ENCODE measurements around the gene RAB37.

GRCh38 chr17:74764751-74765286, 27.8 kb downstream of the RAB37 start:
- TF ChIP-seq, protein P1, sequence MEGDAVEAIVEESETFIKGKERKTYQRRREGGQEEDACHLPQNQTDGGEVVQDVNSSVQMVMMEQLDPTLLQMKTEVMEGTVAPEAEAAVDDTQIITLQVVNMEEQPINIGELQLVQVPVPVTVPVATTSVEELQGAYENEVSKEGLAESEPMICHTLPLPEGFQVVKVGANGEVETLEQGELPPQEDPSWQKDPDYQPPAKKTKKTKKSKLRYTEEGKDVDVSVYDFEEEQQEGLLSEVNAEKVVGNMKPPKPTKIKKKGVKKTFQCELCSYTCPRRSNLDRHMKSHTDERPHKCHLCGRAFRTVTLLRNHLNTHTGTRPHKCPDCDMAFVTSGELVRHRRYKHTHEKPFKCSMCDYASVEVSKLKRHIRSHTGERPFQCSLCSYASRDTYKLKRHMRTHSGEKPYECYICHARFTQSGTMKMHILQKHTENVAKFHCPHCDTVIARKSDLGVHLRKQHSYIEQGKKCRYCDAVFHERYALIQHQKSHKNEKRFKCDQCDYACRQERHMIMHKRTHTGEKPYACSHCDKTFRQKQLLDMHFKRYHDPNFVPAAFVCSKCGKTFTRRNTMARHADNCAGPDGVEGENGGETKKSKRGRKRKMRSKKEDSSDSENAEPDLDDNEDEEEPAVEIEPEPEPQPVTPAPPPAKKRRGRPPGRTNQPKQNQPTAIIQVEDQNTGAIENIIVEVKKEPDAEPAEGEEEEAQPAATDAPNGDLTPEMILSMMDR (IDR thresholded peaks at IDR 0.05 in 4 of 5, conservative IDR thresholded peaks at IDR 0.05 in 1 of 5): no peak
- TF ChIP-seq POLR2A (IDR thresholded peaks at IDR 0.05): no peak

Measured in gastrocnemius medialis (tissue), 4 donors.